PC-9 (cell line): ENCODE results near the gene MTMR4.

Source experiments
- CTCF ChIP-seq: fragments of 200-600 bp; sonication (generic); conservative IDR thresholded peaks from 2 replicates; pipeline ENCODE4 v1.6.1; 2017; ENCODE audit warnings: mixed run types, antibody characterized with exemption, mild to moderate bottlenecking, moderate library complexity
- EZH2 ChIP-seq: fragments of 200-600 bp; sonication (generic); IDR thresholded peaks from 2 replicates; pipeline ENCODE4 v1.8.0; 2017; ENCODE audit warnings: antibody characterized with exemption, low read depth

- TF ChIP-seq CTCF = no peak
- no peak for TF ChIP-seq EZH2
Measured at GRCh38 chr17:58468944-58469343, 45.5 kb downstream of the MTMR4 start.
